Sigmoid colon (tissue), 7 donors: ENCODE data around the gene KLHL22. TPM values are rescaled to one million over a fixed set of nuclear protein-coding genes. Genes with fewer than 3 reads are reported as not detected.
"Not testable (repeated sequence)": the region's sequence is repeated elsewhere in the genome, so short reads cannot be mapped to it uniquely, and the experiment has no call there.

ENCODE experiments used
- DNase-seq: peaks from one replicate; pipeline ENCODE4 v3.0.0-alpha.2; 2019
- H3K27ac ChIP-seq, 4 donors: fragments of 200-600 bp; sonication (generic); one replicate each; pipeline ENCODE4 v1.5.1; 2016 to 2019; ENCODE audit warnings: mild to moderate bottlenecking in 1 of 4
- H3K27me3 ChIP-seq, 3 donors: fragments of 200-600 bp; sonication (generic); one replicate each; pipeline ENCODE4 v1.5.1; 2019; ENCODE audit warnings: mild to moderate bottlenecking in 1 of 3
- H3K36me3 ChIP-seq, 4 donors: fragments of 200-600 bp; sonication (generic); one replicate each; pipeline ENCODE4 v1.5.1; 2016 to 2019
- H3K4me1 ChIP-seq, 4 donors: fragments of 200-600 bp; sonication (generic); one replicate each; pipeline ENCODE4 v1.5.1; 2017 to 2019
- H3K4me3 ChIP-seq, 4 donors: fragments of 200-600 bp; sonication (generic); one replicate each; pipeline ENCODE4 v1.5.1; 2017 to 2019; ENCODE audit warnings: mild to moderate bottlenecking in 2 of 4, moderate library complexity in 1 of 4
- H3K9me3 ChIP-seq, 4 donors: fragments of 200-600 bp in 3 of 4; sonication (generic) in 3 of 4; one replicate each; pipeline versions ENCODE4 v1.5.1 to v1.6.1; 2013 to 2019
- CTCF ChIP-seq, 4 experiments: fragments of 450-650 bp in 3 of 4; fragments of 200-600 bp in 1 of 4; IDR thresholded peaks; one replicate each; pipeline ENCODE4 v1.5.1; 2016 to 2019; ENCODE audit warnings: antibody characterized with exemption in 4 of 4, mild to moderate bottlenecking in 3 of 4, moderate library complexity in 2 of 4
- EP300 ChIP-seq, 4 donors: sonication (generic); formaldehyde crosslinking; IDR thresholded peaks; one replicate each; pipeline ENCODE4 v1.6.1; 2017; ENCODE audit warnings: antibody characterized with exemption in 4 of 4
- POLR2A ChIP-seq, 2 donors: fragments of 450-650 bp; IDR thresholded peaks; one replicate each; pipeline ENCODE4 v1.6.1; 2016; ENCODE audit warnings: antibody characterized with exemption in 2 of 2, mild to moderate bottlenecking in 2 of 2, moderate library complexity in 2 of 2
- POLR2AphosphoS5 ChIP-seq, 4 donors: sonication (generic); formaldehyde crosslinking; IDR thresholded peaks; one replicate each; pipeline ENCODE4 v1.6.1; 2017; ENCODE audit warnings: antibody characterized with exemption in 4 of 4
- WGBS, 2 donors: extraction: QIAGEN DNeasy Blood & Tissue Kit; methylation state at CpG; one replicate each; pipeline ENCODE4 v1.1.7; 2013; 5-methylcytosine and 5-hydroxymethylcytosine counted together
- intact Hi-C: fragments of 100-400 bp; cut with DNase I; formaldehyde crosslinking; loops from one replicate; pipeline ENCODE4 v1.15.1; 2023
- polyA plus RNA-seq, 3 donors: library from polyadenylated mRNA; stranded (reverse); fragments of 200-250 nt; gene quantifications; one replicate each; pipeline ENCODE4 v1.2.3, GENCODE V29; 2013
- total RNA-seq, 4 donors: library from RNA; depleted of rRNA; stranded (reverse); fragments of >200 nt; gene quantifications; one replicate each; pipeline ENCODE4 v1.1.0, GENCODE V29; 2016
- donor health status: healthy with polysubstance abuse.
- donor health status: Bipolar disorder and iron deficiency.
- donor health status: healthy.

Gene KLHL22
- total and polyA plus RNA-seq, 7 donors, result 5.4 to 39.6 (median 26.4) TPM

- 82 to 89% methylated on average over 2 of the region's 2 CpGs for WGBS, 2 donors
- peak; percentile 13 for DNase-seq
- TF ChIP-seq POLR2AphosphoS5 (IDR thresholded peaks at IDR 0.05) (no peak), EP300 (IDR thresholded peaks at IDR 0.05) (no peak), POLR2A (IDR thresholded peaks at IDR 0.05) (no peak), CTCF (IDR thresholded peaks at IDR 0.05) (no peak)
- Histone ChIP-seq H3K4me3 (no peak overlapping the region), H3K4me1 (peaks cover 0 to 33% (median 29%) of the 10 kb centered on the region in 4 donors), H3K27ac (no peak overlapping the region), H3K9me3 (no peaks in the 10 kb centered on the region), H3K36me3 (peaks cover 0 to under 1% (median 0%) of the 10 kb centered on the region in 4 donors), H3K27me3 (no peaks in the 10 kb centered on the region)
- intact Hi-C loops, result no loop called here
These were observed 76.0 kb downstream of the KLHL22 start for GRCh38 chr22:20419664-20419951.

- Histone ChIP-seq H3K27me3 (no peaks in the 10 kb centered on the region), H3K4me1 (peaks cover 0 to 20% (median 16%) of the 10 kb centered on the region in 4 donors), H3K36me3 (no peaks in the 10 kb centered on the region), H3K4me3 (peak overlapping the region in 3 of 4 donors; percentile 40 to 45 (median 44)), H3K27ac (peak overlapping the region; percentile 60 to 69 (median 64)), H3K9me3 (no peaks in the 10 kb centered on the region)
- intact Hi-C loops, result loop anchor here (1.0 kb wide), 2 partner anchors 38 to 78 kb away; no protein-coding TSS in a partner anchor
- 12 to 24% methylated on average over 42 of the region's 42 CpGs for WGBS, 2 donors
- no peak for TF ChIP-seq EP300 (IDR thresholded peaks at IDR 0.05)
- peak in 2 of 4 donors; percentile 18 to 46 for TF ChIP-seq POLR2AphosphoS5 (IDR thresholded peaks at IDR 0.05)
- TF ChIP-seq POLR2A (IDR thresholded peaks at IDR 0.05), result no peak
- TF ChIP-seq CTCF (IDR thresholded peaks at IDR 0.05), result peak; percentile 62 to 74 (median 68)
- peak; percentile 96 for DNase-seq
These were observed 77.3 kb downstream of the KLHL22 start for GRCh38 chr22:20418211-20418788.

GRCh38 chr22:20415699-20416098 lies 79.9 kb downstream of the KLHL22 start:
- H3K4me1 ChIP-seq, H3K27ac ChIP-seq, H3K27me3 ChIP-seq, DNase-seq, H3K9me3 ChIP-seq, intact Hi-C loops, H3K4me3 ChIP-seq, H3K36me3 ChIP-seq: not testable (repeated sequence)
- WGBS, 2 donors, result 75 to 82% methylated on average over 3 of the region's 3 CpGs

GRCh38 chr22:20415241-20415640 lies 80.4 kb downstream of the KLHL22 start:
- H3K4me3 ChIP-seq, intact Hi-C loops, H3K9me3 ChIP-seq, H3K36me3 ChIP-seq, H3K4me1 ChIP-seq, H3K27me3 ChIP-seq, H3K27ac ChIP-seq: not testable (repeated sequence)
- peak; percentile 22 for DNase-seq
- 92 to 96% methylated on average over 3 of the region's 3 CpGs for WGBS, 2 donors

- Histone ChIP-seq H3K27me3 (no peaks in the 10 kb centered on the region), H3K9me3 (no peaks in the 10 kb centered on the region), H3K4me1 (peaks cover 0 to 8% (median 4%) of the 10 kb centered on the region in 4 donors), H3K27ac (no peak overlapping the region), H3K36me3 (no peaks in the 10 kb centered on the region), H3K4me3 (no peak overlapping the region)
- DNase-seq, result peak; percentile 7
- intact Hi-C loops, result no loop called here
- WGBS, 2 donors, result 57 to 85% methylated on average over 3 of the region's 3 CpGs
- TF ChIP-seq POLR2AphosphoS5 (IDR thresholded peaks at IDR 0.05), result no peak
- TF ChIP-seq CTCF (IDR thresholded peaks at IDR 0.05), result no peak
- no peak for TF ChIP-seq POLR2A (IDR thresholded peaks at IDR 0.05)
- no peak for TF ChIP-seq EP300 (IDR thresholded peaks at IDR 0.05)
These were observed 81.1 kb downstream of the KLHL22 start for GRCh38 chr22:20414450-20414849.

GRCh38 chr22:20414059-20414440 lies 81.5 kb downstream of the KLHL22 start:
- Histone ChIP-seq H3K4me3 (no peak overlapping the region), H3K4me1 (peaks cover 0 to 8% (median 4%) of the 10 kb centered on the region in 4 donors), H3K27me3 (no peaks in the 10 kb centered on the region), H3K9me3 (no peaks in the 10 kb centered on the region), H3K36me3 (no peaks in the 10 kb centered on the region), H3K27ac (no peak overlapping the region)
- DNase-seq, result no peak
- intact Hi-C loops, result no loop called here
- TF ChIP-seq CTCF (IDR thresholded peaks at IDR 0.05) (no peak), POLR2A (IDR thresholded peaks at IDR 0.05) (no peak), POLR2AphosphoS5 (IDR thresholded peaks at IDR 0.05) (no peak), EP300 (IDR thresholded peaks at IDR 0.05) (no peak)
- WGBS, 2 donors, result 78 to 88% methylated on average over 5 of the region's 5 CpGs
